Type B pancreatic cell (in vitro differentiated cells): ENCODE results near the gene PSEN1. TPM values are rescaled to one million over a fixed set of nuclear protein-coding genes. Genes with fewer than 3 reads are reported as not detected.

ENCODE experiments used
- DNase-seq: peaks from one replicate; pipeline ENCODE4 v3.0.0; 2021; ENCODE audit warnings: mixed read lengths; ENCODE audit not compliant: unreplicated experiment; ENCODE audit errors: extremely low spot score
- H3K27ac Mint-ChIP-seq: 2 replicates; pipeline ENCODE4 v1.8.0; 2021; ENCODE audit warnings: mild to moderate bottlenecking, mixed read lengths
- H3K27me3 Mint-ChIP-seq: 2 replicates; pipeline ENCODE4 v1.8.0; 2021; ENCODE audit warnings: mixed read lengths
- H3K36me3 Mint-ChIP-seq: 2 replicates; pipeline ENCODE4 v1.8.0; 2021; ENCODE audit warnings: mixed read lengths
- H3K4me1 Mint-ChIP-seq: one replicate; pipeline ENCODE4 v1.8.0; 2021; ENCODE audit warnings: mixed read lengths; ENCODE audit not compliant: unreplicated experiment
- H3K4me3 Mint-ChIP-seq: 2 replicates; pipeline ENCODE4 v1.8.0; 2021; ENCODE audit warnings: mild to moderate bottlenecking, mixed read lengths
- H3K9me3 Mint-ChIP-seq: 2 replicates; pipeline ENCODE4 v1.8.0; 2021; ENCODE audit warnings: mixed read lengths
- total RNA-seq: library from RNA; stranded (reverse); gene quantifications from 2 replicates; pipeline ENCODE4 v1.2.1, GENCODE V29; 2021; ENCODE audit warnings: low replicate concordance
- TF ChIP-seq, protein P1 (sequence below): fragments of 200-600 bp; sonication (generic); conservative IDR thresholded peaks from 2 replicates; pipeline ENCODE4 v1.5.0; 2021; ENCODE audit warnings: antibody characterized with exemption, mild to moderate bottlenecking

The PSEN1 gene
- total RNA-seq, 1 donor from 2014 or later: 58.9 TPM

DNA sequence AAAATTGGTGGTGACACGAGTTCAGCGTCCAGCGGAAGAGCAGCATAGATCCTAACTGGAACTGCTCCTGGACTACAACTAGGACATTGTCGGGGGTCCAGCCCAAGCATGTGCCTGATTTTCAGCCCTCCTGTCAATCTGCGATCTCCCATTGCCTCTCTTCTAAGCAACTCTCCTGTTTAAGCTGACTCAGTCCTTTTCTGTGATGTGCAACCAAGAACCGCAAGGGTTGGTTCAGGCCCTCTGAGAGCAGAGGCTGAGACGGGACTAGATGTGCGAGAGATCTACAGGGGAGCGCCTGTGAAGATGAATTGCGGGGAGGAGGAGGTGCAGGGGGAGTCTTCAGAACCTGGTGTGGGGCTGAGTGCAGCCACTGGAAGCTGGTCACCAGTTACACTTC is 97.3 kb downstream of the PSEN1 start:
- Mint-ChIP-seq H3K9me3 (no peaks in the 10 kb centered on the region), H3K4me3 (no peak overlapping the region), H3K36me3 (no peaks in the 10 kb centered on the region), H3K27me3 (peaks cover 59% of the 10 kb centered on the region), H3K4me1 (peaks cover 19% of the 10 kb centered on the region), H3K27ac (no peak overlapping the region)
- TF ChIP-seq, protein P1, sequence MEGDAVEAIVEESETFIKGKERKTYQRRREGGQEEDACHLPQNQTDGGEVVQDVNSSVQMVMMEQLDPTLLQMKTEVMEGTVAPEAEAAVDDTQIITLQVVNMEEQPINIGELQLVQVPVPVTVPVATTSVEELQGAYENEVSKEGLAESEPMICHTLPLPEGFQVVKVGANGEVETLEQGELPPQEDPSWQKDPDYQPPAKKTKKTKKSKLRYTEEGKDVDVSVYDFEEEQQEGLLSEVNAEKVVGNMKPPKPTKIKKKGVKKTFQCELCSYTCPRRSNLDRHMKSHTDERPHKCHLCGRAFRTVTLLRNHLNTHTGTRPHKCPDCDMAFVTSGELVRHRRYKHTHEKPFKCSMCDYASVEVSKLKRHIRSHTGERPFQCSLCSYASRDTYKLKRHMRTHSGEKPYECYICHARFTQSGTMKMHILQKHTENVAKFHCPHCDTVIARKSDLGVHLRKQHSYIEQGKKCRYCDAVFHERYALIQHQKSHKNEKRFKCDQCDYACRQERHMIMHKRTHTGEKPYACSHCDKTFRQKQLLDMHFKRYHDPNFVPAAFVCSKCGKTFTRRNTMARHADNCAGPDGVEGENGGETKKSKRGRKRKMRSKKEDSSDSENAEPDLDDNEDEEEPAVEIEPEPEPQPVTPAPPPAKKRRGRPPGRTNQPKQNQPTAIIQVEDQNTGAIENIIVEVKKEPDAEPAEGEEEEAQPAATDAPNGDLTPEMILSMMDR: no peak
- DNase-seq: no peak

DNA sequence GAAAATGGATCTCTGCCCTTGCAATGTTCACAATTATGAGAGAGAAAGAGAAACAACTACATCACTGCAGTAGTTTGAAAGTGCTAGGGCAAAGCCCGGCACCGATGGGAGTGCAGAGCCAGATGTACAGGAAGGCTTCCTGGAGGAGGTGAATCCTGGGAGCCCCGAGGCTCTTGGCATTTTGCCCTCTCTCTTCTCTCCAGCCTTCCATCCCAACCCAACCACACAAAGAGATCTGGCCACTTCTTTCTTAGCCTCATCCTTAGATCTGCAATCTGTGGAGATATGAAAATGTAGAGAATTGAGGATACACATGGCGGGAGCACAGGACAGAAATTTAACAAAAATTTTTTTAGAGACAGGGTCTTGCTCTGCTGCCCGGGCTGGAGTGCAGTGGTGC is 97.7 kb downstream of the PSEN1 start:
- H3K4me3 Mint-ChIP-seq: no peak overlapping the region
- no peak for DNase-seq
- H3K27me3 Mint-ChIP-seq: peaks cover 64% of the 10 kb centered on the region
- H3K36me3 Mint-ChIP-seq: no peaks in the 10 kb centered on the region
- H3K4me1 Mint-ChIP-seq: peaks cover 24% of the 10 kb centered on the region
- no peaks in the 10 kb centered on the region for H3K9me3 Mint-ChIP-seq
- TF ChIP-seq, protein P1: no peak
- no peak overlapping the region for H3K27ac Mint-ChIP-seq

DNA sequence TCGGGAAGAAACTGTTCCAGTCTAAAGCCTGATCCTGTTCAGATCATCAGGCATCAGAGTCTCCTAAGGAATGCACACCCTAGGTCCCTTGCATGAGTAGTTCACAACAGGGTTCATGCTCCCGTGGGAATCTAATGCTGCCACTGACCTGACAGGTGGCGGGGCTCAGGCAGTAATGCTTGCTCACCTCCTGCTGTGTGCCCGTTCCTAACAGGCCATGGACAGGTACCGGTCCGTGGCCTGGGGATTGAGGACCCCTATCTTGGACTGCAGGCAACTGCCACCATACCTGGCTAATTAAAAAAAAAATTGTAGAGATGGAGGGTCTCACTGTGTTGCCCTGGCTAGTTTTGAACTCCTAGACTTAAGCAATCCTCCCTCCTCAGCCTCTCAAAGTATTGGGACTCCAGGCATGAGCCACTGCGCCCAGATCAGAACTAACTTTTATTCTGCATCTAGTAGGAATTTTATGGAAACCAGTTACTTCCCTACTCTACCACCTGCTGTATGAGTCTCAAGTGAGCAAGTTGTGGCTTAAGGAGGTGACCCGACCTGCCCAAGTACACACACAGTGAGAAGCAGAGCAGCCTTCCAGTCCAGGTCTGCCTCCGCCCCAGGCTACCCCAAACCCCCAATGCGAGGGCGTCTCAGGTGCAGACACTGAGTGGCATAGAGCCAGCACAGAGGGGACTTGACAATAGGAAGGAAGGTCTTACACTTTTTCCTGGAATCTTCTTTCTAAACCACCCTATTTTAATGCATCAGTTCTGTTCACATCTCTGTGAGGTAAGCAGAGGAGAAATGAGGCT is 98.5 kb downstream of the PSEN1 start:
- Mint-ChIP-seq H3K4me3 (peak overlapping the region; percentile 65), H3K27ac (no peak overlapping the region), H3K4me1 (peaks cover 29% of the 10 kb centered on the region), H3K9me3 (no peaks in the 10 kb centered on the region), H3K36me3 (no peaks in the 10 kb centered on the region), H3K27me3 (peaks cover 70% of the 10 kb centered on the region)
- TF ChIP-seq, protein P1: no peak
- DNase-seq: no peak

DNA sequence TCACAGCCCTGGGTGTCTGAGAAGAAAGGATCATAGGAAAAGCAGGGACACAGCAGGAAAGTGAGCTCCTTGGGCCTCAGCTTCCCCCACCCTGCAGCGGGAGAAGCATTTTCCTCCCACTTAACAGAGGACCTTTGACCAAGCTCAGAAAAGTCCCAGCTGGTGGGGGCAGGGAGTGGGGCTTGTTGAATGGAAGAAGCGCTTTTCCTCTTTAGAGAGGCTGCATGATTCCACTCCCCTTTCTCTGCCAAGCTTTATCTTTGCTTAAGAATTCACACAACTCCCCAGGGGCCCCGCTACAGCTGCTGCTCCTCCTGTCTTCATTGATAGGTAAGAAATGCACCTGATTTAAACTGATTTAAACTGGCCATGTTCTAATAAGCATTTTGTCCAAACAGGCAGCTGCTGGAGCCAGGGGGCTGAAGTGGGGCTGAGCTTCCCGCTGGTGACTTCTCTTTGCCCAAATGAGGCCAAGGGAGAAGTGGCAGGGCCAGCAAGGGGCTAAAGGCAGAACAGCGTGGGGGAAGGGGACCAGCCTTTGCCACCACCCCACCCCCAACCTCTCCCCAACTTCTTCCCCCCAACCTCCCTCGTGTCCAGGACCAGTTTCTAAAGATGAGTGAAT is 99.3 kb downstream of the PSEN1 start:
- H3K36me3 Mint-ChIP-seq: no peaks in the 10 kb centered on the region
- DNase-seq: no peak
- peaks cover 78% of the 10 kb centered on the region for H3K27me3 Mint-ChIP-seq
- H3K4me3 Mint-ChIP-seq: peak overlapping the region; percentile 65
- peaks cover 29% of the 10 kb centered on the region for H3K4me1 Mint-ChIP-seq
- no peak overlapping the region for H3K27ac Mint-ChIP-seq
- H3K9me3 Mint-ChIP-seq: no peaks in the 10 kb centered on the region
- TF ChIP-seq, protein P1: no peak

DNA sequence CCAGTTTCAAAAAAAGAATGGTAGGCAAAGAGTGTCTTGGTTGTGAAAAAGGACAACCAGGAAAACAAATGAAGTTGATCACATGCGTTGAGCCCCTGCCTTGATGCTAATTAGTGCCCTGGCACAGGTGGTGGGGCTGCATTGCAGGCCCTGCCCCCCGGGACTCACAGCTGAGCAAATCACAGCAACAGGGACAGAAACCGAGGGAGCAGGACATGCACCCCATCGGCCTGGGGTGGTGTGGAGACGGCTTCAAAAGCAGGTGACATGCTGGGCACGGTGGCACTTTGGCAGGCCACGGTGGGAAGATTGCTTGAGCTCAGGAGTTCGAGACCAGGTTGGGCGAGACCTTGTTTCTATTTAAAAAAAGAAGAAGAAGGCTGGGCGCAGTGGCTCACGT is 99.8 kb downstream of the PSEN1 start:
- H3K4me3 Mint-ChIP-seq: peak overlapping the region; percentile 65
- DNase-seq: no peak
- H3K36me3 Mint-ChIP-seq: no peaks in the 10 kb centered on the region
- no peak overlapping the region for H3K27ac Mint-ChIP-seq
- H3K4me1 Mint-ChIP-seq: peaks cover 29% of the 10 kb centered on the region
- H3K27me3 Mint-ChIP-seq: peaks cover 83% of the 10 kb centered on the region
- H3K9me3 Mint-ChIP-seq: no peaks in the 10 kb centered on the region
- TF ChIP-seq, protein P1: no peak
